ENCODE data around the gene LMNTD2. TPM values are rescaled to one million over a fixed set of nuclear protein-coding genes. Genes with fewer than 3 reads are reported as not detected.

The LMNTD2 gene
- total and polyA plus RNA-seq, 2 of the 13 experiments (the other 11 are each of a cell fraction or from before 2014, with no cell fraction given) = 1.1 to 3.1 TPM

DNA sequence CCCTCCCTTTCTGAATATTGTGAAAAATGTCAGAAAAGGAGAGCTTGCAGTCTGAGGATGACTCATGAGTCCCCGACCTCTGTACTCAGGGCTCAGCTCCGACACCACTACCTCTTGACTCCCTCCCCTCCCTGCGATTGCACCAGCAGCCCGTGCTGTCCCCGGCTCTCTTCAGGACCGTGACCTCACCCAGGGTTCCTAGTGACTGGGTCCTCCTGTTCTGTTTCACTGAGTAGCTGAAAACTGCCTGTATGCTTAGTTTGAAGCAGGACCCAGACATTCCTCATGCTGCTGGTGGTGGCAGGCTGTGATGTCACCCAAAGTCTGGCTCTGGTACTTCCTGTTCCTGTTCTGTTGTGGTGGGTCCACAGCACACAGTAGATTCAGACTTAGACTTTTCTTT is 27.4 kb upstream of the LMNTD2 start (continued):
- no peak for TF ChIP-seq REL (CRISPR knock-in tag; conservative IDR thresholded peaks at IDR 0.05)
- no peak for TF ChIP-seq MYNN (CRISPR knock-in tag; IDR thresholded peaks at IDR 0.05; ENCODE audit: low read depth)
- TF ChIP-seq TEAD3 (CRISPR knock-in tag; optimal IDR thresholded peaks at IDR 0.05; ENCODE audit: borderline replicate concordance) = peak; percentile 68
- peak; percentile 59; the same call in 1 of the 2 replicates for TF ChIP-seq DPF2 (CRISPR knock-in tag; IDR thresholded peaks at IDR 0.05; ENCODE audit: borderline replicate concordance, low read depth)
- peak; percentile 48 for TF ChIP-seq MAFF (IDR thresholded peaks at IDR 0.05; ENCODE audit: low read depth, low read length)
- TF ChIP-seq KDM5B (CRISPR knock-in tag; IDR thresholded peaks at IDR 0.05; ENCODE audit: borderline replicate concordance) = no peak; the same call in 1 of the 2 replicates
- no peak for TF ChIP-seq ZBTB46 (CRISPR knock-in tag; IDR thresholded peaks at IDR 0.05; ENCODE audit: borderline replicate concordance)
- 0 out of 2 replicates have a peak, but pooled peaks have one; percentile 24 for TF ChIP-seq ZNF792 (CRISPR knock-in tag; IDR thresholded peaks at IDR 0.05)
- TF ChIP-seq ZNF501 (CRISPR knock-in tag; IDR thresholded peaks at IDR 0.05) = 0 out of 2 replicates have a peak, but pooled peaks have one; percentile 47
- TF ChIP-seq PCBP2 (optimal IDR thresholded peaks at IDR 0.05; ENCODE audit: low read depth, low read length, poor library complexity, severe bottlenecking) = no peak
- peak; percentile 33; the same call in 1 of the 2 replicates for TF ChIP-seq SMC3 (IDR thresholded peaks at IDR 0.05; ENCODE audit: low read length)
- TF ChIP-seq TBX2 (CRISPR knock-in tag; IDR thresholded peaks at IDR 0.05; ENCODE audit: borderline replicate concordance) = peak; percentile 83
- peak; percentile 48; the same call in 1 of the 2 replicates for TF ChIP-seq TFAP4 (IDR thresholded peaks at IDR 0.05; ENCODE audit: borderline replicate concordance, low read depth)
- TF ChIP-seq SNAPC2 (CRISPR knock-in tag; IDR thresholded peaks at IDR 0.05) = no peak
- no peak for TF ChIP-seq ZNF570 (CRISPR knock-in tag; IDR thresholded peaks at IDR 0.05; ENCODE audit: borderline replicate concordance)
- TF ChIP-seq ZNF660 (CRISPR knock-in tag; IDR thresholded peaks at IDR 0.05; ENCODE audit: borderline replicate concordance, low read depth) = no peak
- no peak for TF ChIP-seq LCORL (IDR thresholded peaks at IDR 0.05)
- TF ChIP-seq LCORL (CRISPR knock-in tag; IDR thresholded peaks at IDR 0.05) = peak; percentile 88
- TF ChIP-seq ARNTL (CRISPR knock-in tag; IDR thresholded peaks at IDR 0.05) = peak; percentile 60; the same call in 1 of the 2 replicates
- no peak for TF ChIP-seq BRCA1 (CRISPR knock-in tag; IDR thresholded peaks at IDR 0.05)
- peak; percentile 53; the same call in 1 of the 2 replicates for TF ChIP-seq YEATS2 (CRISPR knock-in tag; IDR thresholded peaks at IDR 0.05; ENCODE audit: borderline replicate concordance)
- no peak for TF ChIP-seq TMF1 (CRISPR knock-in tag; IDR thresholded peaks at IDR 0.05; ENCODE audit: low read depth)
- TF ChIP-seq JUN (CRISPR knock-in tag; IDR thresholded peaks at IDR 0.05) = peak; percentile 88; the same call in 1 of the 2 replicates
- 0 out of 2 replicates have a peak, but pooled peaks have one; percentile 38 for TF ChIP-seq ZNF431 (CRISPR knock-in tag; IDR thresholded peaks at IDR 0.05; ENCODE audit: borderline replicate concordance, low read depth)
- TF ChIP-seq, protein P1, sequence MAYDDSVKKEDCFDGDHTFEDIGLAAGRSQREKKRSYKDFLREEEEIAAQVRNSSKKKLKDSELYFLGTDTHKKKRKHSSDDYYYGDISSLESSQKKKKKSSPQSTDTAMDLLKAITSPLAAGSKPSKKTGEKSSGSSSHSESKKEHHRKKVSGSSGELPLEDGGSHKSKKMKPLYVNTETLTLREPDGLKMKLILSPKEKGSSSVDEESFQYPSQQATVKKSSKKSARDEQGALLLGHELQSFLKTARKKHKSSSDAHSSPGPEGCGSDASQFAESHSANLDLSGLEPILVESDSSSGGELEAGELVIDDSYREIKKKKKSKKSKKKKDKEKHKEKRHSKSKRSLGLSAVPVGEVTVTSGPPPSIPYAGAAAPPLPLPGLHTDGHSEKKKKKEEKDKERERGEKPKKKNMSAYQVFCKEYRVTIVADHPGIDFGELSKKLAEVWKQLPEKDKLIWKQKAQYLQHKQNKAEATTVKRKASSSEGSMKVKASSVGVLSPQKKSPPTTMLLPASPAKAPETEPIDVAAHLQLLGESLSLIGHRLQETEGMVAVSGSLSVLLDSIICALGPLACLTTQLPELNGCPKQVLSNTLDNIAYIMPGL (CRISPR knock-in tag; IDR thresholded peaks at IDR 0.05; ENCODE audit: borderline replicate concordance in 1 of 2, low read depth in 1 of 2) = peak in 1 of 2 experiments; percentile 65; a peak in 1 of 4 replicates
- TF ChIP-seq, protein P2, sequence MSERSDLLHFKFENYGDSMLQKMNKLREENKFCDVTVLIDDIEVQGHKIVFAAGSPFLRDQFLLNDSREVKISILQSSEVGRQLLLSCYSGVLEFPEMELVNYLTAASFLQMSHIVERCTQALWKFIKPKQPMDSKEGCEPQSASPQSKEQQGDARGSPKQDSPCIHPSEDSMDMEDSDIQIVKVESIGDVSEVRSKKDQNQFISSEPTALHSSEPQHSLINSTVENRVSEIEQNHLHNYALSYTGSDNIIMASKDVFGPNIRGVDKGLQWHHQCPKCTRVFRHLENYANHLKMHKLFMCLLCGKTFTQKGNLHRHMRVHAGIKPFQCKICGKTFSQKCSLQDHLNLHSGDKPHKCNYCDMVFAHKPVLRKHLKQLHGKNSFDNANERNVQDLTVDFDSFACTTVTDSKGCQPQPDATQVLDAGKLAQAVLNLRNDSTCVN (CRISPR knock-in tag; IDR thresholded peaks at IDR 0.05; ENCODE audit: borderline replicate concordance) = no peak

Data from HepG2 (cell line).